AG20443 (cell line): ENCODE results near the gene UCN2.

Experiments
- DNase-seq: peaks from one replicate; pipeline ENCODE4 v3.0.0; 2012; ENCODE audit warnings: low spot score, mixed read lengths

Gene UCN2

DNA sequence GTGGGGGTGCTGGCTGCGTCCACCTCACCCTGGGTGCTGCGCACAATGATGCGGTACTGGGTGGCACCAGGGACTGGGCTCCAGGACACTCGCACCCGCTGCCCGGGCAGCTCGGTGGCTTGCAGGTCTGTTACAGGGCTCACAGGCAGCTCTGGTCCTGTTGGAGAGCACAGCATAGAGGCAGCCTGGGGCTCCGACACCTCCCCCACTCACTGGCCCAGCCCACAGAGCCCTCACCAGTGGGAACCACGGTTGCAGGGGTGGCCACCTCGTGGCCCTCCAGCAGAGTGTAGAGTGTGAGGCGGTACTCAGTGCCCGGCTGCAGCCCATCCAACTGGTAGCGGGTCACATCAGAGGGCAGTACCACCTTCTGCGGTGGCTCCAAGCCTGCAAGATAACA, 27.9 kb upstream of the UCN2 start:
- DNase-seq: no peak

DNA sequence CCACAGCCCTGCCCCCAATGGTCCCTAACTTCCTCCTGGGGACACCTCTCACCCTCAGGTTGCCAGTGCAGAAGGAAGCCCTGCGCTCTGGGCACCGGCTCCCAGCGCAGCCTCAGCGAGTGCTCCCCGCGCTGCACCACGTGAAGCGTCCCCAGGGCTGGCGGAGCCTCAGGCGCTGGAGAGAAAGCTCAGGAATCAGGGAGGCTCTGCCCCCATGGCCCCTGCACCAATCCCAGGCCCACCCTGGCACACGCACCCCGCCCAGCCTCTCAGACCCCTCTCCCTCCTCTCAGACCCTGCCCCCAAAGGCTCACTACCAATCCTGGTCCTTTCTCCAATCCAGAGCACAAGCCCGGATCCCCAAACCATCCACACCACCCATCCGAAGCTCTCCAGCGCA, 24.6 kb upstream of the UCN2 start:
- no peak for DNase-seq

DNA sequence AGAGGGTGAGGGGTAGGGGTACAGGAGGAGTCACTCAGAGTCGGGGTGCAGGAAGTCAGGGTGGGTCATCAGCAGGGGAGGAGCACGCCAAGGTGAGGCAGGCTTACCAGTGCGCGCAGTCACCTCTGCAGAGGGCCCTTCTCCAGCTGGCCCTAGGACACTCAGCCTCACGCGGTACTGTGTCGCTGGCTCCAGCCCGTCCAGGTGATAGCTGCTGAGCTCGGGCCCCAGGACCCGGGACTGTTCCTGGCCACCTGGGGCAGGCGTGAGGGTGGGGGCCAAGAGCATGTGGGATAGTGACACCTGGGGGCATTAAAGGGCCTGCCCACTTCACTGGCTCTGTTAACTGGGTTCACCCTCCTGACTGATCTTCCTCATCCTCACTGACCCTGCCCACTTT, 24.1 kb upstream of the UCN2 start:
- DNase-seq: no peak

DNA sequence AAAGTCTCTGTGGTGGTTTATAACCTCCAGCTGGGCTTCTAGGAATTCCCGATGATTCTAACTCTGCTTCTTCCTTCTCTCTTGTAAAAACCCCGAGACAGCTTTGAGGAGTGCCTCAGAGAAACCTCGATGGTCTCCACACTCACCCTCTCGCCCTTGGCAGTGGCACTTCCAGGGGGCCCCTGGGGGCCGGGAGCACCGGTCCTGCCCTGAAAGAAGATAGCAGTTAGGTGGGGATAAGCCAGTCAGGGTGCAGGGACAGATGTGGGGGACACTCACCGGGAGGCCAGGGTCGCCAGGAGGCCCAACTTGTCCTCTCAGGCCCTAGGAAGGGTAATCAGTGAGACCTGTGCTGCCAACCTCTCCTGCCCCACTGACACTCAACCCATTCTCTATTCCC, 21.8 kb upstream of the UCN2 start:
- no peak for DNase-seq

DNA sequence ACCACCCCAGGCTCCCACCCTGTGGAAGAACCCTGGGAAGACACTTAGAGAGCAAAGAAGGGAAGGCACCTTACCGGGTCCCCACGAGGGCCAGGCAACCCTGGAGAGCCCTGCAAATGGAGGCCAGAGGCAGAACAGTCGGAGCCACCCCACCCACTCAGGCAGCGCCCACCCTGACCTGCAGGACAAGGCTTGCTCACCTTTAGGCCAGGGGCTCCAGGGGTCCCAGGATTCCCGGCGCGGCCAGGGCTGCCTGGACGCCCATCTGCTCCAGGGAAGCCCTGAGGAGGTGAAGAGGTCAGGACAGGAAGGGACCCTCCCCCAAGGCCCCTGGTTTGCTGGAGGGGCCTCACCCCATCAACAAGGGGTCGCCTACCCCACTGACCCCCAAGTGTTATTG, 21.3 kb upstream of the UCN2 start:
- no peak for DNase-seq

DNA sequence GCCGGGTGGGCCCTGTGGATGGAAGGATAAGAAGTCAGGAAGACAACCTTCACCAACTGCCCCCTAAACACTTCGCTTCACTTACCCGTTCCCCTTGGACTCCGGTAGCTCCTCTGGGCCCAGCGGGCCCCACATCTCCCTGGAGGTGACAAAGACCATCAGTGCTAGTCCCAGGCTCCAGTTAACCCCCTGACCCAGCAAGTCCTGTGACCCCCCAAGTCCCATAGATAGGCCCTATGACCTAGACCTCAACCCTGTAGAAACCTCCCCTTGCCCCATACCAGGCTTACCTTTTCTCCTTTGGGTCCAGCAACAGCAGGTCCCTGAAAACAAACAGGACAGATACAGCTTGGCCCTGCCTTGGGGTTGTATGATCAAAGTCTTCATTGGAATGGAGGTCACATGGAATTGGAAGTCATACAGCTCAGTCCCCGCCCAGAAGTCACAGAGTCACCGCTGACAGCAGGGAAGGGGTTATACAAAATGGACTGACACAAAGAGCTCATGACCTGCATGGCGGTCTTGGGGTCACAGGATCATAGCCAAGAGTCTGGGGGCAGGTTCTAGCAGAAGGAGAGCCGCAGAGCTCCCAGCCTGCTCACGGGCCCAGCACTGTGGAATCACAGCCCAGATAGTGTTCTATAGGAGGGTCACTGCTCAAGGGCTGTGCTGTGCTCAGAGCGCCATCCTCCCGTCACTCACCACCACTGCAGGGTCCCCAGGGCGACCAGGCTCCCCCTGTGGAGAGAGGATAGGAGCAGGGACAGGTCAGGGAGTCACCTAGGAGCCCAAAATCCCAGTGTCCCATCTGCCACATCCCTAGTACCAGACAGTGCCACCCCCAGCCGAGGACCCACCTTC, 18.3 kb upstream of the UCN2 start:
- no peak for DNase-seq

DNA sequence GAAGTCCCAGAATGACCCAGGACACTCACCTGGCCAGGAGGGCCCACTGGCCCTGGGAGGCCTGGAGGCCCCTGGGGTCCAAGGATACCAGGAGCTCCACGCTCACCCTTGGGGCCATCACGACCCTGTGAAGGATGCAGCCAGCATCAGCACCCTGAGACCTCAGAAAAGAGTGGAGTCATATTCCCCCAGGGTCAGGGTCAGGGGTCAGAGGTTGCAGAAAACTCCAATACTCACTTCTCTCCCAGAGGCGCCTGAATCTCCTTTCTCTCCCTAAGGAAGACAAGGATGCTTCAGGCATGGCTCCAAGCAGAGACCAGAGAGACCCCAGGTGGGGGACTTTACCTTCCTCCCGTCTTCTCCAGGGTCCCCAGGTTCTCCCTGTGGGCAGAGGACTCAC, 13.1 kb upstream of the UCN2 start:
- DNase-seq: no peak

DNA sequence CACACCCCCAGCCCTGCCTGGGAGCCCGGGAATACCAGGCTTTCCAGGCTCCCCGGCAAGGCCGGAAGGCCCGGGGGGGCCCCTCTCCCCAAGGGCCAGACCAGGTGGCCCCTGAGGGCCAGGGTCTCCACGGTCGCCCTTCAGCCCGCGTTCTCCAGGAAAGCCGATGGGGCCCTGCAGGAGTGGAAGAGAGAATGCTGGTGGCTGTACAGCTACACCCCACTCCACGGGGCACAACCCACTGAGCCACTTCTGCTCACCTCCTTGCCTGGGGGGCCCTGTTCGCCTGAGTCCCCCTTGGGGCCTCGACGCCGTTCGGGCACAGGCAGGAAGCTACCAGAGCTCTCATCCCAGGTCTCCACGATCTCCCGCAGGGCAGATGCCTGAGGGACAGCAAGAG, 11.8 kb upstream of the UCN2 start:
- no peak for DNase-seq

DNA sequence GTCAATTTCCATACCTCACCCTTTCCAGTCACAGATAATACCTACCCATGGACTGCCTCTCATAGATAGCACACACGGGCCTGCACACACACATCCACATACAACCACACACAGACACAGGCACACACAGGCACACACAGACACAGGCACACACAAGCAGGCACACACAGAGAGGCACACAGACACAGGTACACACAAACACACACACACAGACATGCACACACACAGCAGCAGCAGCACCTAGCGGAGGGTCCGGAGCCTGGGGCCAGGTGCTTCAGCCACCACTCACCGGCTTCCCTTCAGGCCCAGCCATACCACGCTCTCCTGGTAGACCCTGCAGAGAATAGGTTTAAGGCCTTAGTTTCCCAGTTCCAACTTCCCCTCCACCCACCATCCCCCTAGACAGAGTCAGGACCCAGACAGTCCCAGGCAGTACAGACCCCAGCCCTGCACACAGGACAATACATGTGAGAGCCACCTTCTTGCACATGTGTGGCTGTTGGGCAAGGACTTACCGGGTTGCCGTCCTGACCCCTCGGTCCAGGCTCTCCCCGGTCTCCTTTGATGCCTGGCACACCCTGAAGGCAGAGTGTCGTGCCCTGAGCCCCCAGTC, 10.5 kb upstream of the UCN2 start:
- no peak for DNase-seq

DNA sequence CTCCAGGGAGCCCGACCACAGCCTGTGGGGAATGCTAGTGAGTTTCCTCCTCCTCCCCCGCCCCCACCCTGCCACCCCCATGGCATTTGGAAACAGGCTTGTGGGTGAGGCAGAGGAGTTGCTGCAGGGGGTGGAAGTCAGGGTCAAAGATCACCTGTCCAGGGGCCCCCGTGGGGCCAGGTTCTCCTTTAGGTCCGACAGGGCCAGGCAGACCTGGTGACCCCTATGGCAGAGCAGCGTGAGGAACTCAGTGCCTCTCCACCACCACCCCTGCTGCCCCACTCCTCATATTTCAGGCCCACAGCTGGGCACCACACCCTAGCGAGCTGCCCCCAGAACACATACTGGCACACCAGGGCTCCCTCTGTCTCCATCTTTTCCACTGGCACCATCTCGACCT, 8.9 kb upstream of the UCN2 start:
- DNase-seq: no peak

DNA sequence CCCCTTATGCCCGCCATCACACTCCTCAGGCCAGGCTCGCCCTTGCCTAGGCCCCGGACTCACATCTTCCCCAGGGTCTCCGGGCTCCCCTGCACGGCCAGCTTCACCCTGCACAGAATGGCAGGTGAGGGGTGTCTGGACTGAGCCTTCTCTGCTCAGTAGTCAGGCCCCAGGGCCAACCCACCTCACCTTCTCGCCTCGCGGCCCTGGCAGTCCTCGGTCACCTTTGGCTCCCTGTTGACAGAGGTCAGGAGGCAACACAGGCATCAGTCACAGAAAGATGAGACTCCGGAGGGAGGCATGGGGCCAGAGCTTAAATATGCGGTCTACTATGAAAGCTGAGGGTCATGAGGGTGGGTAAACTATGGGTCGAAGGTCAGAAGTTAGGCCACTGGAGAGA, 8.4 kb upstream of the UCN2 start:
- DNase-seq: no peak

DNA sequence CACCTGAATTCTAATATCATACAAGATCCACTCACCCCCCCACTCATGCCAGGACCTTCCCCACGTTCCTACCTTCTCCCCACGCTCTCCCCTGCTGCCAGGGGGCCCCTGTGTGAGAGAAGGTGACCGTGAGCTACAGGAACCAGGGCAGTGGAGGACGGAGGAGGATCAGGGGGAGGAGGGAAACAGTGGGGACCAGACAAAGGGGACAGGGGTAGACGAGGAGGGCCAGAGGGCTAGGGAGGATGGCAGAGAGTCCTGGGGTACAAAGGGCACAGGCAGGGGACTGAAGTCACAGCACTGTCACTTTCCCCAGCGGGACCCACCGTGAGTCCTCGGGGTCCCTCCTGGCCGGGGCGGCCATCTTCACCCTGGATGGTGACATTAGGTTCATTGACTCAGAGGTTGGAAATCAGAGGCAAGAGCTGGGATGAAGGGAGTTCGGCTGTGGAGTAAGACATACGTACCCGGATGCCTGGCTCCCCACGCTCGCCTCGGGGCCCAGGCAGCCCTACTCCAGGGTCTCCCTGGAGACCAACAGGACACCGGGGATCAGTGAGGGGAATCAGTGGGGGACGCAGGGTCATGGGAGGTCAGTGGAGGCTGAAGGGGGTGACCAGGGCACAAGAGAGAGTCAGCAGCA, 6.3 kb upstream of the UCN2 start:
- DNase-seq: no peak

DNA sequence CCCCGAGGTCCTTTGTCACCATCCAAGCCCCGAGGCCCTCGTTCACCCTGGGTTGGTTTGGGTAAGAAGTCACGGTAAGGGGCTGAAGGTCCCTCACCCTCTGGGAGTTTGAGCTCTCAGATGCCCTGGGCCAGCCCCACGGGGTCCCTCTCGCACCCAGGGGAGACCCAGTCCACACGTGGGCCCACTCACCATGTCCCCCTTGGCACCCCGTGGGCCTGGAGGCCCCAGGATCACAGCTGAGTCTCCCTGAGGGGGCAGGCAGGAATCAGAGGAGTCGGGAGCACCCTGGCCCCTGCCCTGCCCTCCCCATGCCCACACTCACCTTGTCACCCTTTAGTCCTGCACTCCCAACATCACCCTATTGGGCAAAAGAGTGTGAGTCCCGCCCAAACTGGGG, 5.8 kb upstream of the UCN2 start:
- no peak for DNase-seq

DNA sequence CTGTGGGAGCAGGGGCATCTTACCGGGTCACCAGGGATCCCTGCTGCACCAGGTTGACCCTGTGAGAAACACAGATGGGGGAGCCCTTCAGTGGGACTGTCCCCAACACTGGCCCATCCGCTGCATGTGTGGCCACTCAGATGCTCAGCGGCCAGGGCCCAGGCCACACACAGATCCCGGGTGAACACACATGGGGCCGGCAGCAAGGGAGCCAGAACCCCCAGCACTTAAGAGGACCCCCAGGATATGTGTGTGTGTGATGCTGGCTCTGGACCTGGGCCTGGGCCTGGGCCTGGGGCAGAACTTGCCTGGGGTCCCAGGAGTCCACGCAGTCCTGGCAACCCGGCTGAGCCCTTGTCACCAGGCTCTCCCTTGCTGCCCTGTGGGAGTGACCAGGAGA, 4.9 kb upstream of the UCN2 start:
- no peak for DNase-seq

DNA sequence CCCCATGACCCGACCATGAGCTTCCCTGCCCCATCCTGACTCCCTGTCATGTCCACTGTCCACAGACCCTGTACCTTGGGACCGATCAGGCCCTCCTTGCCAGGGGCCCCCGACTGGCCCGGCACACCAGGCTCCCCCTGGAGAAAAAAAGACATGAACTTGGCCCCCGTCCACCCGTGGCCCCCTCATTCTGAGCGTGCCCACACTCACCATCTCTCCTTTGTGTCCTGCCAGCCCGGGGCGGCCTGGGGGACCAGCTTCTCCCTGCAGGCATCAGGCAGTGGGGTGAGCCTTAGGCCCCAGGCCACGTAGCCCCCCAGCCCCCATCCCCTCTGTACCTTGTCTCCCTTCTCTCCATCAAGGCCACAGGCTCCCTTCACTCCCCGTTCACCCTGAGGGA, 3.9 kb upstream of the UCN2 start:
- DNase-seq: no peak

DNA sequence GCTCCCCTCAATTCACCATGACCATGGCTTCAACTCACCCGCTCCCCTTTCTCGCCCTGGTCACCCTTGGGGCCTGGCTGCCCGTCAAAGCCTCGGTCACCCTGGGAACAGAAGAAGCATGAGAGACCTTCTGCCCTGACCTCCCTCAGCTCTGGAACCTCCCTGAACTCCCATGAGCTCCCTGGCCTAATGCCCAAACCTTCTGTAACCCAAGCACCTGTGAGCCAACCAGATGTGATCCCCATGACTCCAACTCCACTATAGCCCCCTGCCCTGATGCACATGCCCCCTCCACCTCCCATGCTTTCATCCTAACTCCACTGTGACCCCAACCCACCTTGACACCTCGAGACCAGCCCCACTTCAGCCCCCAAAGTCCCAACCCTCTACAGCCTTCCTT, 3.5 kb upstream of the UCN2 start:
- no peak for DNase-seq

DNA sequence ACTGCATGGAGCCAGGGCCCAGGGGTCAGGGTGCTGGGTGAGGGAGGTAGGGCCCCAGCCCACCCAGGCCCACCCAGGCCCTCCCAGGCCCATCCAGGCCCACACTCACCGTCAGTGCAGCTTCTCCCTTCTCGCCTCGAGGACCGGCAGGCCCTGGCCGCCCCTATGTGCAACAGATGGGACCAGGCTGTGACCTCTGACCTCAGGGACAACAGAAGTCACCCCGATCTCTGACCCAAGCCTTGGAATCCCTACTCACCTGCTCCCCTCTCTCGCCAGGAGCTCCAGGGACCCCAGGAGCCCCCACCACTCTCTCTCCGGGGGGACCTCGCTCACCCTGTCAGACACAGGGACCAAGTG, 2.8 kb upstream of the UCN2 start:
- no peak for DNase-seq

DNA sequence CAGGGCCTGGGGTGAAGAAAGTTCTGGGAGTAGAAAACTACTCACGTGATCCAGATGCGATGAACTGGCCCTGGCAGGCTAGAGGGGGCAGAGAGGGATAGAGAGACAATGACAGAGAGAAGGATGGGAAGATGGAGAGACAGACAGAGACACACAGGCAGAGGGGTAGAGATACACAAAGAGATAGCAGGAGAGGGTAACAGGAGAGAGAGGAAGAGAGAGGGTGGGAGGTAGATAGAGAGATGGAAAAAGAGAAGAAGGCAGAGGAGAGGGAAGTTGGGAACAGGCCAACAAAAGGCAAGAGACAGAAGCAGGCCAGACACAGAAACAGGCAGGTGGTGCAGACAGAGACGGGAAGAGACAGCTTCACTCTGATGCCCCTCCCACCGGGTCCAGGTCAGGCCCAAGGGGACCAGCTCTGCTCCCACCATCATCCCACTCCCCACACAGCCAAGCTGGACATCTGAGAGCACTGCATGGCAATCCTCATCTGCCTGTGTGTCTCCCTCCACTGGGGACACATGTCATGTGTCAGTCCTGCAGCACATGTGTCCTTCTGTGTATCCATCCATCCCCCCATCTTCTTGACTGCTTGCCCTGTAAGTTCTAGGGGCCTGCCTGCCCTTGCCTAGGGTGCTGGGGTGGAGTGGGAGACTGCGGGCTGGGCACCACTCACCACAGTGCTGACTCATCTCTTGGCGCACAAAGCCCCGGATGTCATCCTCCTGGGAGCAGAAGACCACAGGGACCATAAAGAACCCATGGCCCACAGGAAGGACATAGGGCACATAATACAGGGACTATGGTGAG, 2.2 kb upstream of the UCN2 start:
- DNase-seq: peak; percentile 70

DNA sequence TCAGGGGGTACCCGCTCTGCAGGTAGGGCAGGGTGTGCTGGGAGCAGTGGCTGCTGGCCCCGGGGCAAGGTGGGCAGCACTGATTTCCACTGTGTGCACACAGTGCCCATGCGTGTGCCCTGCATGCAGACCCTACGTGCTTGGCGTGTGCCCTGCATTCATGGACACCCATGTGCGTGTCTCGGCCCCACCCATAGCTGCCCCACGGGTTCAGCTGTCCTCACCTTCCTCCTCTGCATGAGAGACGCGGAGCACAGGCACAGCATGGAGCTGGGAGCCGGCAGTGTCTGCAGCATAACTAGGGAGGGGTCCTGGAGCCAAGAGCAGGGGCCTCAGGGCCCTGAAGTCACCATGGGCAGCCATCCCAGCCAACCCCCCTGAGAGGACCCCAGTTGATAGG, 1.6 kb upstream of the UCN2 start:
- no peak for DNase-seq

DNA sequence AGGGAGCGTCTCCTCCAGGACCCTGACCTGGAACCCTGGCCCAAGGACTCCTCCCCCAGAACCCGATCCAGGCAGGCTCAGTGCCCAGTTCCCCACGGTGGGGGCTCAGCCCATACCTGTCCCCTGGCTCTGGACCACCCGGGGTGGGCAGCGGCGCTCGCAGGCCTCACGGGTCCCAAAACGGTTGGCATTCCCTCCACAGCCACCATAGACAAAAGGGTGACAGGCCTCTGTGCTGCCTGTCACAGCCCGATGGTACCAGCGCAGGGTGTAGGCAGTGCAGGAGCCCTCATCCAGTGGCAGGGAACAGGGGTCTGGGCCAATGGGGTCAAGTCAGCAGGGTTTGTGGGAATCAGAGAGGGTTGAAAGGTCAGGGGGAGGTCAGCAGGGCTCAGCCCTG, 1.1 kb upstream of the UCN2 start:
- DNase-seq: no peak

DNA sequence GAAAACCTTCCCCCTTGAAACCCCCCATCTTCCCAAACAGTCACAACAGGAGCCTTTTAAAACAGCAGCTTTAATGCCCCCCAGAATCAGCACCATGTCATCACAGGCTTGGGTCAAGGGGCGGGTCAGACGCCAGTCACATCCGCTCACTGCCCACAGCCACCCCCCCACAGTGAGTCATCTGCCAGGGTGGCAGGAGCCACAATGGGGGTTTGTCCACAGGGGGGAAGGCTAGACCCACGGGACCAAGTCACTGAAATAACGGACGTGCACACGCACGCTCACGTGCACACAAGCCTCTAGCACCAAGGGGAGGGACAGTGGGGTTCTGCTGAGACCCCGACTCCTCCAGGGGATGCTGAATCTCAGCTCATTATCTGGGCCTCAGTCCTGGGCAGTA, 441 bp upstream of the UCN2 start:
- peak; percentile 91 for DNase-seq

DNA sequence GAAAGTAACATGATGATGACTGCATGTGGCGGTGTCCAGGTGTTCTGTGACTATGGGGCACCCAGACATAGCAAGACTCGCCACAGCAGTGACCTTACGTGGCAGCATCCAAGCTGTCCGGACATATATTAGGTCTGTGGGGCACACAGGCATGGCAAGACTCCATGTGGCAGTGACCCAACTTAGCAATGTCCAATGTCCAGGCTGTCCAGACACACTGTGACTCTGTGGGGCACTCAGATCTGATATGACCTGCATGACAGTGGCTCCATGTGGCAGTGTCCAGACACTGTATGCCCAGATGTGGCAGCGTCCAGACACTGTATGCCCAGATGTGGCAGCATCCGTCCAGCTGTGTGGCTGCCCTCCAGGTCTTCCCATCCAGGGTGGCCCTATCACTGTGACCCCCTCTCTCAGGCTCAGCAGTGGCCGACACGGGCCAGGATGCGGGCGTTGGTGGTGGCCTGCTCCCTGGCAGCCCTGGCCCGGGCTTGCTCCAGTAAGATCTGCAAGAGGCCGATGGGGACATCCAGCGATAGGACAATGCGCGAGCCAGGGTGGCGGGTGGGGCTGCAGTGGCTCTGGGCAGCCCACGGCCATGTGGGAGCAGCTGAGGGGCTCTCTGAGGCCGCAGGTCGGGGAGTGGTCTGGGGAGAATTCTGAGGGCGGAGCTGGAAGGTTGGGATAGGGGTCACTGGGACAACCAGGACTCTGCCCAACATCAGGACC, 1.1 kb downstream of the UCN2 start:
- DNase-seq: no peak
